DND-41 (cell line): ENCODE results near the gene BMPR2.

Experiments
- ATAC-seq: fragments of 200-7000 bp; cut with Tn5 transposase; 3 replicates; pipeline ENCODE4 v1.9.1; 2021; ENCODE audit warnings: low read depth; ENCODE audit not compliant: insufficient read depth
- DNase-seq: peaks from one replicate; pipeline ENCODE4 v3.0.0-alpha.2; 2020
- H2AFZ ChIP-seq: 2 replicates; pipeline ENCODE4 v1.6.0; 2012; ENCODE audit warnings: low read depth, low read length
- H3K27ac ChIP-seq: 2 replicates; pipeline ENCODE4 v1.5.1; 2012; ENCODE audit warnings: low read length, inconsistent platforms
- H3K27me3 ChIP-seq: fragments of 200-600 bp; sonication (generic); 2 replicates; pipeline ENCODE4 v1.6.0; 2012; ENCODE audit warnings: low read length, mild to moderate bottlenecking, inconsistent platforms; ENCODE audit not compliant: insufficient read depth, poor library complexity
- H3K36me3 ChIP-seq: 2 replicates; pipeline ENCODE4 v1.5.1; 2012; ENCODE audit warnings: low read length, inconsistent platforms; ENCODE audit not compliant: insufficient read depth
- H3K4me1 ChIP-seq: 2 replicates; pipeline ENCODE4 v1.5.1; 2012; ENCODE audit warnings: mild to moderate bottlenecking, low read length; ENCODE audit not compliant: insufficient read depth
- H3K4me2 ChIP-seq: 2 replicates; pipeline ENCODE4 v1.6.0; 2012; ENCODE audit warnings: mild to moderate bottlenecking, moderate library complexity, low read length, inconsistent platforms; ENCODE audit not compliant: insufficient read depth
- H3K4me3 ChIP-seq, 2 experiments: fragments of 200-600 bp in 1 of 2; shearing (Covaris generic) in 1 of 2; 2 replicates each; pipeline ENCODE4 v1.5.1; 2012 to 2016; ENCODE audit warnings: inconsistent platforms in 2 of 2, low read length in 2 of 2, mild to moderate bottlenecking in 2 of 2, low read depth in 1 of 2, moderate library complexity in 1 of 2
- H3K79me2 ChIP-seq: 2 replicates; pipeline ENCODE4 v1.6.0; 2012; ENCODE audit warnings: low read length, inconsistent platforms; ENCODE audit not compliant: insufficient read depth
- H3K9ac ChIP-seq: 2 replicates; pipeline ENCODE4 v1.6.0; 2012; ENCODE audit warnings: low read depth, mild to moderate bottlenecking, inconsistent platforms, low read length, moderate library complexity
- H3K9me3 ChIP-seq: 2 replicates; pipeline ENCODE4 v1.5.1; 2012; ENCODE audit warnings: low read length, moderate library complexity, mild to moderate bottlenecking, inconsistent platforms; ENCODE audit not compliant: insufficient read depth, severe bottlenecking
- H4K20me1 ChIP-seq: 2 replicates; pipeline ENCODE4 v1.6.0; 2012; ENCODE audit warnings: low read length; ENCODE audit not compliant: insufficient read depth
- EZH2 ChIP-seq: IDR thresholded peaks from 3 replicates; pipeline ENCODE4 v1.6.1; 2012; ENCODE audit warnings: borderline replicate concordance, low read depth, mild to moderate bottlenecking, moderate library complexity, low read length, inconsistent platforms; ENCODE audit not compliant: severe bottlenecking
- TF ChIP-seq, protein P1 (sequence below): IDR thresholded peaks from 2 replicates; pipeline ENCODE4 v1.5.1; 2012; ENCODE audit warnings: borderline replicate concordance, low read length, moderate library complexity, mild to moderate bottlenecking; ENCODE audit not compliant: poor library complexity, severe bottlenecking; ENCODE audit errors: extremely low read depth

The BMPR2 gene

DNA sequence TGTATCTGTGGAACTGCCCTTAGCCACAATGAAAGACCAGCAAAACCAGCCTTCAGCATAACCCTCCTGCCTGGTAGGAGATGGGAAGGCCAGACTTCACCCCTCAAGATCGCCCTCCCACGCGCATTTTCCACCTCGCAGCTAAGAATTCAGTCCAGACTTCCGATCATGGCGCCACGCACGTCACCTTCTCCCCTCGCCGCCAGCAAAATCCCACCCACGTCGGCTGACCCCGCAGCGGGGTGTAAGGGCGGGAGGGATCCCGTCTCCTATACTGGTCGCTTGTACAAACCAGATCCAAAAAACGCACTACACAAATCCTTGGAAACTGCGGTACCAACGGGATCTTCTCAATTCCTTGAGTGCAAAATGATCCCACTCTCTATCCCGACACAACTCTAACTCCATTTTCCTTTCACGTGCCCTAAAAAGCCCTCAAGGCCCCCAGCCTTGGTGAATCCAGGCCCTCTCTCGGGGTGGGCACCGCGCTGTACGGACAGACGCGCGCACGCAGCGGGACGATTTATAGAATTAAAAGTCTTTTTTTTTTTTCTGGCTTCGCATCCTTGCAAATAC lies 1.0 kb upstream of the BMPR2 start:
- H3K4me3 ChIP-seq = peak overlapping the region; percentile 63 to 77
- DNase-seq = no peak
- TF ChIP-seq EZH2 = no peak
- TF ChIP-seq, protein P1, sequence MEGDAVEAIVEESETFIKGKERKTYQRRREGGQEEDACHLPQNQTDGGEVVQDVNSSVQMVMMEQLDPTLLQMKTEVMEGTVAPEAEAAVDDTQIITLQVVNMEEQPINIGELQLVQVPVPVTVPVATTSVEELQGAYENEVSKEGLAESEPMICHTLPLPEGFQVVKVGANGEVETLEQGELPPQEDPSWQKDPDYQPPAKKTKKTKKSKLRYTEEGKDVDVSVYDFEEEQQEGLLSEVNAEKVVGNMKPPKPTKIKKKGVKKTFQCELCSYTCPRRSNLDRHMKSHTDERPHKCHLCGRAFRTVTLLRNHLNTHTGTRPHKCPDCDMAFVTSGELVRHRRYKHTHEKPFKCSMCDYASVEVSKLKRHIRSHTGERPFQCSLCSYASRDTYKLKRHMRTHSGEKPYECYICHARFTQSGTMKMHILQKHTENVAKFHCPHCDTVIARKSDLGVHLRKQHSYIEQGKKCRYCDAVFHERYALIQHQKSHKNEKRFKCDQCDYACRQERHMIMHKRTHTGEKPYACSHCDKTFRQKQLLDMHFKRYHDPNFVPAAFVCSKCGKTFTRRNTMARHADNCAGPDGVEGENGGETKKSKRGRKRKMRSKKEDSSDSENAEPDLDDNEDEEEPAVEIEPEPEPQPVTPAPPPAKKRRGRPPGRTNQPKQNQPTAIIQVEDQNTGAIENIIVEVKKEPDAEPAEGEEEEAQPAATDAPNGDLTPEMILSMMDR = no peak
- ATAC-seq = no peak
- H2AFZ ChIP-seq = peak overlapping the region; percentile 81
- H3K9me3 ChIP-seq = no peaks in the 10 kb centered on the region
- no peaks in the 10 kb centered on the region for H3K36me3 ChIP-seq
- peaks cover 38% of the 10 kb centered on the region for H3K4me1 ChIP-seq
- peak overlapping the region; percentile 75 for H3K27ac ChIP-seq
- peaks cover 44% of the 10 kb centered on the region for H3K79me2 ChIP-seq
- H3K4me2 ChIP-seq = peak overlapping the region; percentile 84
- H3K27me3 ChIP-seq = peaks cover 3% of the 10 kb centered on the region
- H4K20me1 ChIP-seq = peaks cover 7% of the 10 kb centered on the region; the same call in 1 of the 2 replicates
- H3K9ac ChIP-seq = peak overlapping the region; percentile 64

DNA sequence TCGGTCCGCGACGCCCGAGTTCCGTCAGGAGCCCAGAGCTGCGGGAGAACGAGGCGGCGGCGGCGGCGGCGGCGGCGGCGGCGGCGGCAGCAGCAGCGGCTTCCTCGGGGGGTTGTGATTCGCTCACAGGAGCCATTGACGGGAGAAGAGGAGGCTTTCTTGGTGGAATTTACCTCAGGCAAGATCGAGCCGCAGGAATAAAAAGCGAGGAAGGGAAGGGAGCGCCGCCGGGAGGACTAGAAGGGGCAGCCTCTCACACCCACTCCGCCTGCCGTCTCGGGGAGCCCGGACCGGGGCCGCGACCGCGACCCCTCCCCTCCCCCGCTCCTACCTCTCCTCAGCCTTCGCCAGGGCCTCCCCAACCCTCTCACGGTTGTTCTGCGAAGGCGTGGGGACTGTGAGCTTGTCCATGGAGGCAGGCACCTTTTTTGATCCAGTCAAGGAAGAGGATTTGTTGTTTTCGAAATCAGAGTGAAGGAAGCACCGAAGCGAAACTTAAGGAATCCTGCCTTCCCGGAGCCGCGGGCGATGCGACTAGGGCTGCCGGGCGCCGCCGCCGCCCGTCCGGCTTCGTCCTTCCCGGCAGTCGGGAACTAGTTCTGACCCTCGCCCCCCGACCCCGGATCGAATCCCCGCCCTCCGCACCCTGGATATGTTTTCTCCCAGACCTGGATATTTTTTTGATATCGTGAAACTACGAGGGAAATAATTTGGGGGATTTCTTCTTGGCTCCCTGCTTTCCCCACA lies 506 bp downstream of the BMPR2 start:
- Histone ChIP-seq H2AFZ (peak overlapping the region; percentile 80), H3K4me2 (peak overlapping the region; percentile 95), H3K27me3 (peaks cover 3% of the 10 kb centered on the region), H3K9me3 (no peaks in the 10 kb centered on the region), H3K4me1 (peaks cover 46% of the 10 kb centered on the region), H3K27ac (peak overlapping the region; percentile 58), H3K36me3 (no peaks in the 10 kb centered on the region), H3K9ac (peak overlapping the region; percentile 64), H3K79me2 (peaks cover 54% of the 10 kb centered on the region), H4K20me1 (peaks cover 11% of the 10 kb centered on the region; the same call in 1 of the 2 replicates), H3K4me3 (peak overlapping the region; percentile 63 to 77)
- peak; percentile 27 for ATAC-seq
- TF ChIP-seq EZH2 = no peak
- TF ChIP-seq, protein P1 = no peak
- DNase-seq = peak; percentile 53

DNA sequence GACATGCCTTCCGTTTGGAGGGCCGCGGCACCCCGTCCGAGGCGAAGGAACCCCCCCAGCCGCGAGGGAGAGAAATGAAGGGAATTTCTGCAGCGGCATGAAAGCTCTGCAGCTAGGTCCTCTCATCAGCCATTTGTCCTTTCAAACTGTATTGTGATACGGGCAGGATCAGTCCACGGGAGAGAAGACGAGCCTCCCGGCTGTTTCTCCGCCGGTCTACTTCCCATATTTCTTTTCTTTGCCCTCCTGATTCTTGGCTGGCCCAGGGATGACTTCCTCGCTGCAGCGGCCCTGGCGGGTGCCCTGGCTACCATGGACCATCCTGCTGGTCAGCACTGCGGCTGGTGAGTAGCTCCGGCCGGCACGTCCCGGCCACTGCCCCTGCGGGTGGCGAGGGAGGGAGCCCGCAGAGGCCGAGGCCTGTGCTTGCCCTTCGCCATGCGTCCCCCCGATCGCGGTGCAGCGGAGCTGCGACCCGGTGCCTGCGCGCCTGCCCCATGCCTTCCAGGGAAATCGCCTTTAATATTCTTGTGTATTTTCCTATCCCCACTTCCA lies 1.2 kb downstream of the BMPR2 start:
- H3K27me3 ChIP-seq = peaks cover 3% of the 10 kb centered on the region
- peak overlapping the region; percentile 63 to 77 for H3K4me3 ChIP-seq
- peaks cover 60% of the 10 kb centered on the region for H3K79me2 ChIP-seq
- H3K36me3 ChIP-seq = no peaks in the 10 kb centered on the region
- H2AFZ ChIP-seq = peak overlapping the region; percentile 80
- TF ChIP-seq EZH2 = peak; percentile 32
- TF ChIP-seq, protein P1 = no peak
- peak overlapping the region; percentile 58 for H3K27ac ChIP-seq
- peak overlapping the region; percentile 95 for H3K4me2 ChIP-seq
- peaks cover 11% of the 10 kb centered on the region; the same call in 1 of the 2 replicates for H4K20me1 ChIP-seq
- DNase-seq = peak; percentile 28
- ATAC-seq = no peak
- peaks cover 46% of the 10 kb centered on the region for H3K4me1 ChIP-seq
- H3K9me3 ChIP-seq = no peaks in the 10 kb centered on the region
- H3K9ac ChIP-seq = peak overlapping the region; percentile 64
